IMR-90 (cell line): ENCODE results near the gene BRSK1. TPM values are rescaled to one million over a fixed set of nuclear protein-coding genes. Genes with fewer than 3 reads are reported as not detected.

Experiments
- ATAC-seq: fragments of 200-7000 bp; cut with Tn5 transposase; 2 replicates; pipeline ENCODE4 v1.9.1; 2020; ENCODE audit warnings: low read depth, mild to moderate bottlenecking, moderate library complexity
- BruUV-seq: library from RNA; stranded (reverse); fragments of 400-500 nt; replicated peaks from 2 replicates; lab custom pipeline; 2021; lab: Mats Ljungman, UMichigan
- CTCF ChIA-PET: fragments of 300-600 bp; formaldehyde crosslinking; extraction: SDS; loops from one replicate; lab custom pipeline; 2021; ENCODE audit warnings: antibody characterized with exemption; lab: Yijun Ruan, JAX
- POLR2A ChIA-PET: fragments of 300-600 bp; sonication (Branson Sonifier 250); formaldehyde crosslinking; loops from one replicate; lab custom pipeline; 2022; ENCODE audit warnings: antibody characterized with exemption; ENCODE audit not compliant: unreplicated experiment; lab: Charles Lee
- DNase-seq: peaks from one replicate; pipeline ENCODE4 v3.0.0; 2013
- H2AFZ ChIP-seq: replicated peaks from 2 replicates; pipeline ENCODE3; 2013; ENCODE audit warnings: low read length, mild to moderate bottlenecking; ENCODE audit not compliant: poor library complexity
- H2AK5ac ChIP-seq: 2 replicates; pipeline ENCODE4 v1.6.1; 2013; ENCODE audit warnings: low read depth, low read length, inconsistent platforms
- H2AK9ac ChIP-seq: replicated peaks from 2 replicates; pipeline ENCODE3; 2013; ENCODE audit warnings: mild to moderate bottlenecking, low read depth, low read length, moderate library complexity; ENCODE audit not compliant: poor library complexity
- H2BK120ac ChIP-seq: 2 replicates; pipeline ENCODE4 v1.6.1; 2013; ENCODE audit warnings: low read depth, low read length, inconsistent platforms
- H2BK15ac ChIP-seq: 3 replicates; pipeline ENCODE4 v1.6.1; 2013; ENCODE audit warnings: low read depth, low read length, inconsistent platforms
- H2BK20ac ChIP-seq: 2 replicates; pipeline ENCODE4 v1.6.1; 2013; ENCODE audit warnings: low read depth, mild to moderate bottlenecking, inconsistent platforms, low read length, moderate library complexity
- H2BK5ac ChIP-seq: 2 replicates; pipeline ENCODE4 v1.6.1; 2013; ENCODE audit warnings: mild to moderate bottlenecking, low read depth, low read length, inconsistent platforms; ENCODE audit not compliant: poor library complexity, severe bottlenecking
- H3K14ac ChIP-seq: replicated peaks from 2 replicates; pipeline ENCODE4 v1.6.1; 2013; ENCODE audit warnings: low read depth, low read length, inconsistent platforms
- H3K18ac ChIP-seq: 2 replicates; pipeline ENCODE4 v1.6.1; 2013; ENCODE audit warnings: low read depth, low read length, control low read depth
- H3K23ac ChIP-seq: 2 replicates; pipeline ENCODE4 v1.6.1; 2013; ENCODE audit warnings: low read depth, low read length, inconsistent platforms
- H3K27ac ChIP-seq: 2 replicates; pipeline ENCODE4 v1.5.1; 2013; ENCODE audit warnings: mild to moderate bottlenecking, control low read depth, low read length; ENCODE audit not compliant: insufficient read depth
- H3K27me3 ChIP-seq: 2 replicates; pipeline ENCODE4 v1.6.1; 2013; ENCODE audit warnings: low read length; ENCODE audit not compliant: control insufficient read depth, insufficient read depth
- H3K36me3 ChIP-seq: 2 replicates; pipeline ENCODE4 v1.6.1; 2013; ENCODE audit warnings: low read length, mixed read lengths; ENCODE audit not compliant: control insufficient read depth, insufficient read depth
- H3K4ac ChIP-seq: 2 replicates; pipeline ENCODE4 v1.6.1; 2013; ENCODE audit warnings: low read depth, low read length, inconsistent platforms
- H3K4me1 ChIP-seq: 2 replicates; pipeline ENCODE4 v1.6.1; 2013; ENCODE audit warnings: low read length, mixed read lengths; ENCODE audit not compliant: control insufficient read depth, insufficient read depth
- H3K4me2 ChIP-seq: 2 replicates; pipeline ENCODE4 v1.6.1; 2013; ENCODE audit warnings: low read depth, mild to moderate bottlenecking, control low read depth, low read length, moderate library complexity
- H3K4me3 ChIP-seq: 2 replicates; pipeline ENCODE4 v1.5.1; 2013; ENCODE audit warnings: low read depth, mild to moderate bottlenecking, control low read depth, low read length, moderate library complexity; ENCODE audit not compliant: insufficient read depth
- H3K56ac ChIP-seq: 2 replicates; pipeline ENCODE4 v1.6.1; 2013; ENCODE audit warnings: low read length, inconsistent platforms; ENCODE audit not compliant: insufficient read depth; ENCODE audit errors: extremely low read depth
- H3K79me1 ChIP-seq, 2 experiments: 2 replicates each; pipeline ENCODE4 v1.6.1; 2013; ENCODE audit warnings: low read length in 2 of 2, inconsistent platforms in 1 of 2, low read depth in 1 of 2
- H3K9ac ChIP-seq: 2 replicates; pipeline ENCODE4 v1.6.1; 2013; ENCODE audit warnings: low read depth, low read length, control low read depth
- H3K9me1 ChIP-seq: 2 replicates; pipeline ENCODE4 v1.6.1; 2013; ENCODE audit warnings: low read length, inconsistent platforms; ENCODE audit not compliant: insufficient read depth
- H3K9me3 ChIP-seq: 2 replicates; pipeline ENCODE4 v1.6.1; 2013; ENCODE audit warnings: low read length; ENCODE audit not compliant: control insufficient read depth, insufficient read depth
- H4K20me1 ChIP-seq: 2 replicates; pipeline ENCODE4 v1.6.1; 2013; ENCODE audit warnings: low read length, inconsistent platforms; ENCODE audit not compliant: insufficient read depth
- H4K5ac ChIP-seq: 2 replicates; pipeline ENCODE4 v1.6.1; 2013; ENCODE audit warnings: mild to moderate bottlenecking, low read depth, low read length, control low read depth
- H4K8ac ChIP-seq, 2 experiments: 2 replicates each; pipeline ENCODE4 v1.6.1; 2013; ENCODE audit warnings: low read depth in 2 of 2, low read length in 2 of 2, control low read depth in 1 of 2, inconsistent platforms in 1 of 2
- H4K91ac ChIP-seq: 2 replicates; pipeline ENCODE4 v1.6.1; 2013; ENCODE audit warnings: low read depth, low read length, inconsistent platforms; ENCODE audit not compliant: insufficient read depth
- MAZ ChIP-seq: IDR thresholded peaks from 2 replicates; pipeline ENCODE4 v1.6.1; 2012; ENCODE audit warnings: low read depth, mild to moderate bottlenecking, low read length, improper control_type of control experiment, moderate library complexity, borderline replicate concordance
- RAD21 ChIP-seq: IDR thresholded peaks from 2 replicates; pipeline ENCODE4 v1.6.1; 2012; ENCODE audit warnings: low read length, improper control_type of control experiment
- WGBS, 2 experiments: methylation state at CpG; one replicate each; pipeline versions ENCODE4 v1.1.5 to v1.1.7; 2013; ENCODE audit warnings: missing lambda C conversion rate in 2 of 2; ENCODE audit not compliant: insufficient read length in 1 of 2; ENCODE audit errors: extremely low coverage in 2 of 2; 5-methylcytosine and 5-hydroxymethylcytosine counted together
- dilution Hi-C: fragments of 300-500 bp; cut with HindIII; formaldehyde crosslinking; loops from one replicate; pipeline ENCODE4 v1.14.3; 2018; ENCODE audit warnings: low sequenced_read_pairs; ENCODE audit not compliant: unreplicated experiment
- in situ Hi-C: fragments of 300-500 bp; cut with MboI; formaldehyde crosslinking; loops from 3 replicates; pipeline ENCODE4 v1.14.3; 2019; ENCODE audit warnings: low sequenced_read_pairs, inconsistent platforms, mixed read lengths
- intact Hi-C: fragments of 100-400 bp; cut with micrococcal nuclease; formaldehyde crosslinking; loops from 2 replicates; pipeline ENCODE4 v1.10.0; 2022
- polyA plus RNA-seq, 3 experiments: library from polyadenylated mRNA; depleted of rRNA; stranded (reverse); fragments of >200 nt; gene quantifications; 2 replicates each; pipeline ENCODE4 v1.2.3, GENCODE V29; 2012; ENCODE audit warnings: low replicate concordance in 1 of 3
- total RNA-seq: library from RNA; depleted of rRNA; stranded (reverse); fragments of >200 nt; gene quantifications from 2 replicates; pipeline ENCODE4 v1.2.3, GENCODE V29; 2012
- TF ChIP-seq, protein P1 (sequence below): fragments of 150-350 bp; IDR thresholded peaks from 2 replicates; pipeline ENCODE4 v1.6.1; 2017; ENCODE audit warnings: mild to moderate bottlenecking, antibody characterized with exemption, low read length, low read depth

BRSK1 gene
- total and polyA plus RNA-seq, 2 of the 4 experiments (the other 2 are of a cell fraction) = 2.5 to 22.3 TPM

- in situ Hi-C loops = no loop called here
- H2AFZ ChIP-seq = no peak overlapping the region
- H4K8ac ChIP-seq = peak overlapping the region in 1 of 2 experiments; percentile 94; a peak in 1 of 4 replicates
- H4K91ac ChIP-seq = no peak overlapping the region
- 79% methylated on average over 8 of the region's 15 CpGs; no CpG with 5 or more reads in 1 of the 2 experiments for WGBS, 2 experiments
- no peaks in the 10 kb centered on the region for H3K79me1 ChIP-seq
- no peak overlapping the region for H4K5ac ChIP-seq
- peaks cover 43% of the 10 kb centered on the region for H3K36me3 ChIP-seq
- TF ChIP-seq RAD21 = no peak
- TF ChIP-seq, protein P1, sequence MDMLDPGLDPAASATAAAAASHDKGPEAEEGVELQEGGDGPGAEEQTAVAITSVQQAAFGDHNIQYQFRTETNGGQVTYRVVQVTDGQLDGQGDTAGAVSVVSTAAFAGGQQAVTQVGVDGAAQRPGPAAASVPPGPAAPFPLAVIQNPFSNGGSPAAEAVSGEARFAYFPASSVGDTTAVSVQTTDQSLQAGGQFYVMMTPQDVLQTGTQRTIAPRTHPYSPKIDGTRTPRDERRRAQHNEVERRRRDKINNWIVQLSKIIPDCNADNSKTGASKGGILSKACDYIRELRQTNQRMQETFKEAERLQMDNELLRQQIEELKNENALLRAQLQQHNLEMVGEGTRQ = no peak
- no peak for TF ChIP-seq MAZ
- H3K4ac ChIP-seq = no peak overlapping the region
- dilution Hi-C loops = no loop called here
- no peak overlapping the region for H2BK15ac ChIP-seq
- no peak overlapping the region for H2BK20ac ChIP-seq
- no peak for ATAC-seq
- H3K9me3 ChIP-seq = no peaks in the 10 kb centered on the region
- intact Hi-C loops = loop anchor here (5.0 kb wide), 1 partner anchor 86 kb away; the partner anchor contains the start of gene RPL28
- H3K4me3 ChIP-seq = no peak overlapping the region
- H2AK5ac ChIP-seq = no peak overlapping the region
- no peak overlapping the region for H3K18ac ChIP-seq
- no TSS peak for BruUV-seq
- H3K9ac ChIP-seq = no peak overlapping the region
- no peak overlapping the region for H3K14ac ChIP-seq
- no peak overlapping the region for H2BK5ac ChIP-seq
- DNase-seq = no peak
- no peak overlapping the region for H3K56ac ChIP-seq
- CTCF ChIA-PET = interaction anchor here (0.6 to 2.0 kb wide), 7 partner anchors 13 to 83 kb away, joined by 3 to 11 read pairs (median 3); partner anchors contain the start of genes KMT5C and TMEM238
- H3K27me3 ChIP-seq = no peaks in the 10 kb centered on the region
- no peaks in the 10 kb centered on the region for H3K9me1 ChIP-seq
- no peak overlapping the region for H3K23ac ChIP-seq
- H2AK9ac ChIP-seq = peak overlapping the region; percentile 48
- H3K4me1 ChIP-seq = no peaks in the 10 kb centered on the region
- H4K20me1 ChIP-seq = no peaks in the 10 kb centered on the region
- no peak overlapping the region for H3K4me2 ChIP-seq
- H3K27ac ChIP-seq = no peak overlapping the region
- POLR2A ChIA-PET = interaction anchor here (1.0 kb wide), 1 partner anchor 104 kb away, joined by 4 read pairs; no protein-coding TSS in a partner anchor
- no peak overlapping the region for H2BK120ac ChIP-seq
Measured at GRCh38 chr19:55300886-55301458, 17.2 kb downstream of the BRSK1 start.
